ENCODE measurements around the gene MET.

DNA sequence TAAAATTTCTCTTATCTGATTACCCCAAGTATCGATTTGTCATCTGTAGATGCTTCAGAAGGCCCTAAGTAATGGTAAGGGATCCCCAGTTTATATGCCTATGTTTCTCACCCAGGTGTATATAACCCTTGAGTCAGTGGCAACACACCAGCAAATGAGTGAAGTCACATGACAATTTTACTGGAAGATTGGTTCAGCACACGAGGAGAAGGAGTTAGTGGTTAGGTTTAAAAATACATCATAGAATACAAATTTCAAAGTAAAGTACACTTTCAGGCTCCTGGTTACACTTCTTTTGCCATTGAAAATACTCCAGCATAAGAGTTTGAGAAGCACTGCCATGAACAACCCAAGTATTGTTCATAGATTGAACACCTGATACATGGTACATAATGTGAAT, 160.7 kb downstream of the MET start:
- TF ChIP-seq, protein P1, sequence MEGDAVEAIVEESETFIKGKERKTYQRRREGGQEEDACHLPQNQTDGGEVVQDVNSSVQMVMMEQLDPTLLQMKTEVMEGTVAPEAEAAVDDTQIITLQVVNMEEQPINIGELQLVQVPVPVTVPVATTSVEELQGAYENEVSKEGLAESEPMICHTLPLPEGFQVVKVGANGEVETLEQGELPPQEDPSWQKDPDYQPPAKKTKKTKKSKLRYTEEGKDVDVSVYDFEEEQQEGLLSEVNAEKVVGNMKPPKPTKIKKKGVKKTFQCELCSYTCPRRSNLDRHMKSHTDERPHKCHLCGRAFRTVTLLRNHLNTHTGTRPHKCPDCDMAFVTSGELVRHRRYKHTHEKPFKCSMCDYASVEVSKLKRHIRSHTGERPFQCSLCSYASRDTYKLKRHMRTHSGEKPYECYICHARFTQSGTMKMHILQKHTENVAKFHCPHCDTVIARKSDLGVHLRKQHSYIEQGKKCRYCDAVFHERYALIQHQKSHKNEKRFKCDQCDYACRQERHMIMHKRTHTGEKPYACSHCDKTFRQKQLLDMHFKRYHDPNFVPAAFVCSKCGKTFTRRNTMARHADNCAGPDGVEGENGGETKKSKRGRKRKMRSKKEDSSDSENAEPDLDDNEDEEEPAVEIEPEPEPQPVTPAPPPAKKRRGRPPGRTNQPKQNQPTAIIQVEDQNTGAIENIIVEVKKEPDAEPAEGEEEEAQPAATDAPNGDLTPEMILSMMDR (IDR thresholded peaks at IDR 0.05; ENCODE audit: control extremely low read depth in 1 of 3, insufficient read depth in 1 of 3, low read depth in 1 of 3, low read length in 3 of 3), result no peak
- TF ChIP-seq RFX5 (IDR thresholded peaks at IDR 0.05; ENCODE audit: borderline replicate concordance, low read depth, low read length) (no peak), TCF12 (IDR thresholded peaks at IDR 0.05; ENCODE audit: low read depth, low read length) (no peak), JUN (IDR thresholded peaks at IDR 0.05; ENCODE audit: low read depth, low read length) (no peak), POLR2AphosphoS5 (IDR thresholded peaks at IDR 0.05; ENCODE audit: low read depth, low read length) (no peak)
